Keratinocyte (primary cell): Measurements from ENCODE around the gene GTF2I. TPM values are rescaled to one million over a fixed set of nuclear protein-coding genes. Genes with fewer than 3 reads are reported as not detected.

Experiments used
- DNase-seq: peaks from one replicate; pipeline ENCODE4 v3.0.0-alpha.2; 2011; ENCODE audit warnings: low read depth, missing footprints, low spot score
- FAIRE-seq: peaks from 2 replicates; lab custom pipeline; 2011; peaks lifted over from hg19 to GRCh38; lab: Jason Lieb, UNC
- H2AFZ ChIP-seq: 2 replicates; pipeline ENCODE4 v1.6.0; 2012; ENCODE audit warnings: low read length, control low read depth, inconsistent platforms; ENCODE audit not compliant: control insufficient read depth
- H3K27ac ChIP-seq: 2 replicates; pipeline ENCODE4 v1.5.1; 2011; ENCODE audit warnings: low read length; ENCODE audit not compliant: control insufficient read depth, insufficient read depth
- H3K27me3 ChIP-seq: 3 replicates; pipeline ENCODE4 v1.6.0; 2011; ENCODE audit warnings: low read length; ENCODE audit not compliant: control insufficient read depth, insufficient read depth; ENCODE audit errors: extremely low read depth
- H3K36me3 ChIP-seq, 2 experiments: 2 replicates in 1 of 2; 3 replicates in 1 of 2; pipeline ENCODE4 v1.5.1; 2011; ENCODE audit warnings: low read length in 2 of 2, mild to moderate bottlenecking in 1 of 2; ENCODE audit not compliant: control insufficient read depth in 2 of 2, insufficient read depth in 2 of 2; ENCODE audit errors: extremely low read depth in 1 of 2
- H3K4me1 ChIP-seq: 3 replicates; pipeline ENCODE4 v1.5.1; 2011; ENCODE audit warnings: low read length; ENCODE audit not compliant: control insufficient read depth, insufficient read depth; ENCODE audit errors: extremely low read depth
- H3K4me2 ChIP-seq: 3 replicates; pipeline ENCODE4 v1.6.0; 2011; ENCODE audit warnings: low read depth, low read length; ENCODE audit not compliant: control insufficient read depth, insufficient read depth; ENCODE audit errors: extremely low read depth
- H3K4me3 ChIP-seq, 3 experiments: fragments of 200-600 bp in 1 of 3; sonication (generic) in 1 of 3; 2 replicates in 2 of 3; 3 replicates in 1 of 3; pipeline ENCODE4 v1.5.1; 2011 to 2016; ENCODE audit warnings: low read length in 3 of 3, mild to moderate bottlenecking in 3 of 3, control low read depth in 2 of 3, inconsistent platforms in 1 of 3, low read depth in 1 of 3, mixed read lengths in 1 of 3, mixed run types in 1 of 3, moderate library complexity in 1 of 3; ENCODE audit not compliant: control insufficient read depth in 2 of 3, insufficient read depth in 2 of 3; ENCODE audit errors: extremely low read depth in 1 of 3
- H3K79me2 ChIP-seq: 2 replicates; pipeline ENCODE4 v1.6.0; 2012; ENCODE audit warnings: low read length; ENCODE audit not compliant: control insufficient read depth, insufficient read depth
- H3K9ac ChIP-seq: 3 replicates; pipeline ENCODE4 v1.6.0; 2011; ENCODE audit warnings: low read length; ENCODE audit not compliant: control insufficient read depth, insufficient read depth; ENCODE audit errors: extremely low read depth
- H3K9me1 ChIP-seq: 3 replicates; pipeline ENCODE4 v1.6.0; 2011; ENCODE audit warnings: low read length; ENCODE audit not compliant: control insufficient read depth, insufficient read depth; ENCODE audit errors: extremely low read depth
- H3K9me3 ChIP-seq: 2 replicates; pipeline ENCODE4 v1.5.1; 2012; ENCODE audit warnings: low read depth, low read length; ENCODE audit not compliant: control insufficient read depth
- H4K20me1 ChIP-seq: 3 replicates; pipeline ENCODE4 v1.6.0; 2011; ENCODE audit warnings: low read length; ENCODE audit not compliant: control insufficient read depth, insufficient read depth; ENCODE audit errors: extremely low read depth
- CTCF ChIP-seq, 3 experiments: IDR thresholded peaks in 1 of 3; conservative IDR thresholded peaks in 1 of 3; optimal IDR thresholded peaks in 1 of 3; 2 replicates in 2 of 3; 3 replicates in 1 of 3; pipeline versions ENCODE3 to v1.5.1; 2011; ENCODE audit warnings: low read length in 3 of 3, mild to moderate bottlenecking in 3 of 3, moderate library complexity in 2 of 3, control low read depth in 1 of 3, inconsistent platforms in 1 of 3; ENCODE audit not compliant: insufficient read depth in 2 of 3; ENCODE audit errors: extremely low read depth in 1 of 3
- EZH2 ChIP-seq: IDR thresholded peaks from one replicate; pipeline ENCODE4 v1.6.1; 2012; ENCODE audit warnings: inconsistent platforms, mild to moderate bottlenecking, low read length, moderate library complexity
- dilution Hi-C: fragments of 300-500 bp; cut with MboI; formaldehyde crosslinking; loops from one replicate; pipeline ENCODE4 v1.7.0; 2020; ENCODE audit warnings: low sequenced_read_pairs; ENCODE audit not compliant: extremely low pct_ligation_motif_present
- polyA plus RNA-seq, 5 experiments: library from polyadenylated mRNA; depleted of rRNA in 3 of 5; stranded (reverse) in 3 of 5; stranded (forward) in 1 of 5; unstranded in 1 of 5; fragments of >200 nt; gene quantifications; 1 replicate in 1 of 5; 2 replicates in 3 of 5; 3 replicates in 1 of 5; pipeline versions ENCODE4 v1.2.1 to v1.2.3, GENCODE V29; 2011 to 2012; ENCODE audit warnings: missing spikeins in 2 of 5, low read depth in 1 of 5, low replicate concordance in 1 of 5

GTF2I gene
- polyA plus RNA-seq, 1 donor (not counting 4 experiments of a cell fraction or from before 2014, with no cell fraction given) = 56.1 TPM

- Histone ChIP-seq H3K9ac (no peak overlapping the region), H3K79me2 (no peaks in the 10 kb centered on the region), H3K9me3 (no peaks in the 10 kb centered on the region), H2AFZ (no peak overlapping the region), H3K4me1 (peaks cover 7% of the 10 kb centered on the region), H3K36me3 (peaks cover 3 to 6% of the 10 kb centered on the region in 2 experiments), H3K27ac (no peak overlapping the region), H3K4me3 (no peak overlapping the region), H3K27me3 (no peaks in the 10 kb centered on the region), H3K9me1 (no peaks in the 10 kb centered on the region), H3K4me2 (no peak overlapping the region), H4K20me1 (no peaks in the 10 kb centered on the region)
- dilution Hi-C loops = no loop called here
- DNase-seq (no peak), FAIRE-seq (no peak)
- TF ChIP-seq EZH2 (no peak), CTCF (optimal IDR thresholded peaks at IDR 0.05 in 1 of 3, IDR thresholded peaks at IDR 0.05 in 1 of 3, conservative IDR thresholded peaks at IDR 0.05 in 1 of 3; ENCODE audit: extremely low read depth in 1 of 3, insufficient read depth in 2 of 3, low read length in 3 of 3) (no peak)
Observed at GRCh38 chr7:74717889-74718288, 60.4 kb downstream of the GTF2I start.

- Histone ChIP-seq H4K20me1 (no peaks in the 10 kb centered on the region), H3K4me2 (no peak overlapping the region), H3K79me2 (no peaks in the 10 kb centered on the region), H3K27me3 (no peaks in the 10 kb centered on the region), H3K9me3 (no peaks in the 10 kb centered on the region), H2AFZ (no peak overlapping the region), H3K9ac (no peak overlapping the region), H3K9me1 (no peaks in the 10 kb centered on the region), H3K4me1 (peaks cover 7% of the 10 kb centered on the region), H3K27ac (no peak overlapping the region), H3K4me3 (no peak overlapping the region), H3K36me3 (peaks cover 3 to 6% of the 10 kb centered on the region in 2 experiments)
- TF ChIP-seq EZH2 = no peak
- no peak for TF ChIP-seq CTCF (optimal IDR thresholded peaks at IDR 0.05 in 1 of 3, IDR thresholded peaks at IDR 0.05 in 1 of 3, conservative IDR thresholded peaks at IDR 0.05 in 1 of 3; ENCODE audit: extremely low read depth in 1 of 3, insufficient read depth in 2 of 3, low read length in 3 of 3)
- no peak for FAIRE-seq
- no peak for DNase-seq
- dilution Hi-C loops = no loop called here
Observed at GRCh38 chr7:74718336-74718735, 60.8 kb downstream of the GTF2I start.
